ENCODE results near the gene SPTSSB.

SPTSSB gene

DNA sequence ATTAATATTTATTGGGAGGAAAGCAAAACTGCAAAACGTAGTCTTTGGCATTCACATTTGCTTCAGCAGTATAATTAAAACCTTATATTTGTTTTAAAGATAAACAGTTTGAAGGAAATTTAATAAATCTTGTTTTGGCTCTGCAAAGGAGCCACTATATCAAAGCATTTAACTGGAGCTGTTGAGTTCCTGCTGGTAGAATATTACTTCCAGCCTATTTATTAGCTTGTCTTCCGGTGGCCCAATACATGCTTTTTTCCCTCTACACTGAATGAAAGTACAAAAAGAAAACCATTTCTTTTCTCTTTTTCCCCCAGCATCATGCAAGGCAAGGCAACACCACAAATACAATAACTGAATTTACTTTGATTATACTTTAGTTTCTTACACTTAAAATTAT is 26.3 kb downstream of the SPTSSB start:
- Histone ChIP-seq H3K9me3 (ENCODE audit: control insufficient read depth, low read length) (no peaks in the 10 kb centered on the region), H3K4me2 (ENCODE audit: low read length) (no peak overlapping the region), H2AFZ (no peak overlapping the region), H3K36me3 (ENCODE audit: control insufficient read depth, insufficient read depth, low read length) (no peaks in the 10 kb centered on the region), H3K4me3 (ENCODE audit: low read depth, low read length) (no peak overlapping the region), H3K27me3 (ENCODE audit: control insufficient read depth, insufficient read depth, low read length) (no peaks in the 10 kb centered on the region), H3K9ac (no peak overlapping the region), H3K27ac (no peak overlapping the region), H3K79me2 (no peaks in the 10 kb centered on the region), H3K4me1 (no peaks in the 10 kb centered on the region)
- no peak for TF ChIP-seq CTCF (IDR thresholded peaks at IDR 0.05)

DNA sequence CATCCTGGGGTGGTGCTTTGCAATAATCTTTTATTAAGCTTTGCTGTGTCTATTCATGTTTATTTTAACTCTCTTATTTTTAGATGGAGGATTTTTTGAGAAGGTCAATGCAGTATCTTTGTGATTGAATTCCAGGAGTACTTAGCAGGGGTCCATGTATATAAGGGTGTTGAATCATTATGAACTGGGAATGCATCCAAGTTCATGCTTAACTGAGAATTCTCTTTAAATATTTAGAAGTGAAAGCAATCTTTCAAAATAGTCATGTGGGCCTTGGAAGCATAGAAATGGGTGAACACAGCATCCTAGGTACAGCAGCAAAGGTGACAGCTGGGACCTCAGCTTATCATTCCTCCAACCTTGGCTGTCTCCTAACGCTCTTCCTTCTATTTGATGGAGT is 27.3 kb downstream of the SPTSSB start:
- Histone ChIP-seq H3K9me3 (ENCODE audit: control insufficient read depth, low read length) (no peaks in the 10 kb centered on the region), H3K27me3 (ENCODE audit: control insufficient read depth, insufficient read depth, low read length) (no peaks in the 10 kb centered on the region), H3K4me1 (no peaks in the 10 kb centered on the region), H3K4me2 (ENCODE audit: low read length) (no peak overlapping the region), H3K4me3 (ENCODE audit: low read depth, low read length) (no peak overlapping the region), H3K79me2 (no peaks in the 10 kb centered on the region), H3K9ac (no peak overlapping the region), H3K27ac (no peak overlapping the region), H3K36me3 (ENCODE audit: control insufficient read depth, insufficient read depth, low read length) (no peaks in the 10 kb centered on the region), H2AFZ (no peak overlapping the region)
- TF ChIP-seq CTCF (IDR thresholded peaks at IDR 0.05), result no peak

GRCh38 chr3:161343540-161343939 is 27.8 kb downstream of the SPTSSB start:
- Histone ChIP-seq H3K4me2 (ENCODE audit: low read length) (no peak overlapping the region), H3K27ac (no peak overlapping the region), H3K9me3 (ENCODE audit: control insufficient read depth, low read length) (no peaks in the 10 kb centered on the region), H2AFZ (no peak overlapping the region), H3K36me3 (ENCODE audit: control insufficient read depth, insufficient read depth, low read length) (no peaks in the 10 kb centered on the region), H3K9ac (no peak overlapping the region), H3K79me2 (no peaks in the 10 kb centered on the region), H3K4me1 (no peaks in the 10 kb centered on the region), H3K4me3 (ENCODE audit: low read depth, low read length) (no peak overlapping the region), H3K27me3 (ENCODE audit: control insufficient read depth, insufficient read depth, low read length) (no peaks in the 10 kb centered on the region)
- TF ChIP-seq CTCF (IDR thresholded peaks at IDR 0.05), result no peak

DNA sequence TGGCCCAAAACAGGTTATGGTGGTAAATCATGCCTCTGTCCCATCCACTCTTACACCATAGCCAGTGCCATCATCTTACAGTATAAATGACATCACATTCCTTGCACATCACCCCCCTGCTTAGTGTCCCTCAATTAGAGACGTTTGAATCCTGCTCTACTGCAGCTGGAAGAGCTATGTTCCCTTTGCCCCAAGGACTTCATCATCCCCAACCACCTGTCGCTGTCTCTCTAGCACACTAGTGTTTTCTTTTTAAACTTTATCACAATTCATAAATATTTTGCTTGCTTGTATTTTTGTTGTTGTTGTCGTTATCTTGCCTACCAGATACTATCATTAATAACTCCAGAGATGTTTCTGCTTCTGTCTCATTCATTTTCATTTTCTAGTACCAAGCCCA is 28.7 kb downstream of the SPTSSB start:
- no peak overlapping the region for H3K4me3 ChIP-seq (ENCODE audit: low read depth, low read length)
- H3K4me2 ChIP-seq (ENCODE audit: low read length), result no peak overlapping the region
- TF ChIP-seq CTCF (IDR thresholded peaks at IDR 0.05), result no peak
- H3K4me1 ChIP-seq, result no peaks in the 10 kb centered on the region
- H3K27ac ChIP-seq, result no peak overlapping the region
- no peaks in the 10 kb centered on the region for H3K27me3 ChIP-seq (ENCODE audit: control insufficient read depth, insufficient read depth, low read length)
- no peak overlapping the region for H3K9ac ChIP-seq
- H3K36me3 ChIP-seq (ENCODE audit: control insufficient read depth, insufficient read depth, low read length), result no peaks in the 10 kb centered on the region
- no peaks in the 10 kb centered on the region for H3K9me3 ChIP-seq (ENCODE audit: control insufficient read depth, low read length)
- H2AFZ ChIP-seq, result no peak overlapping the region
- no peaks in the 10 kb centered on the region for H3K79me2 ChIP-seq

Measured in parathyroid adenoma (tissue), 2 donors.